Measurements from ENCODE around the gene TTC39C.
"Not testable (repeated sequence)": the region's sequence is repeated elsewhere in the genome, so short reads cannot be mapped to it uniquely, and the experiment has no call there.

The TTC39C gene

DNA sequence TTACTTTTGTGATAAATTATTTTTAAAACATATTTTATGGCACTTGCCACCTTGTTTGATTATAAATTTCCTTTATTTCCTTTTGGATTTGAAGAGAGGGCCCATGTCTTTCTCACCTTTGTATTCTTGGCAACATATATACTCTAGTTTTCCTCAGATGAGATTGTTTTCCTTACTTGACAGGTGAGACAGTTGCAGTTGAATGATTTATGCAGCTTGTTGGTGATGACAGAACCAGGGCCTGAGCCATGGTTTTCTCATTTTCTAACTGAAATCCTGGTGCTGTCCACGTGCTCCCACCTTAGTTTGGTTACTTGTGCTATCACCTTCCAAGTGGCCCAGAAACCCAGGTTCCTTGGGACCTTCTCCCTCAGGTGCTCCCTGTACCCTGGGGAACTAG, 58.2 kb downstream of the TTC39C start:
- Histone ChIP-seq H2BK15ac (ENCODE audit: low read depth, poor library complexity, severe bottlenecking) (no peak overlapping the region), H3K18ac (ENCODE audit: low read depth in 1 of 2, low read length in 2 of 2) (no peak overlapping the region), H3K9me3 (ENCODE audit: control insufficient read depth, low read length) (no peaks in the 10 kb centered on the region), H3K27ac (ENCODE audit: low read length, poor library complexity, severe bottlenecking) (no peak overlapping the region), H3K4me2 (ENCODE audit: low read length, poor library complexity, severe bottlenecking) (no peak overlapping the region), H2BK12ac (ENCODE audit: low read length in 2 of 2) (no peak overlapping the region), H3K4ac (ENCODE audit: low read depth in 1 of 2, low read length in 2 of 2) (no peak overlapping the region), H3K9ac (ENCODE audit: low read length) (no peak overlapping the region), H3K27me3 (ENCODE audit: control insufficient read depth in 1 of 2, insufficient read depth in 1 of 2, low read length in 2 of 2) (no peaks in the 10 kb centered on the region), H2AK5ac (ENCODE audit: low read length, severe bottlenecking) (no peak overlapping the region), H3K79me1 (replicated peaks; ENCODE audit: low read length, poor library complexity, severe bottlenecking) (no peaks in the 10 kb centered on the region), H4K91ac (ENCODE audit: low read length) (peak overlapping the region; percentile 27), H4K8ac (ENCODE audit: low read length) (no peak overlapping the region), H2BK5ac (ENCODE audit: low read depth, low read length, poor library complexity, severe bottlenecking) (no peak overlapping the region), H3K14ac (ENCODE audit: low read length in 2 of 2) (no peak overlapping the region), H2AFZ (ENCODE audit: low read depth, low read length) (no peak overlapping the region), H3K36me3 (ENCODE audit: control insufficient read depth in 1 of 2, insufficient read depth in 2 of 2, low read depth in 1 of 2, low read length in 2 of 2) (peaks cover 0 to 18% of the 10 kb centered on the region in 2 experiments), H3K4me1 (ENCODE audit: control insufficient read depth, insufficient read depth, low read depth, low read length) (peaks cover 4% of the 10 kb centered on the region), H3K23ac (ENCODE audit: low read length in 2 of 2) (no peak overlapping the region), H2BK120ac (ENCODE audit: low read depth, low read length) (no peak overlapping the region), H3K4me3 (ENCODE audit: insufficient read depth in 1 of 2, low read depth in 1 of 2, low read length in 2 of 2) (no peak overlapping the region)
- WGBS, result 91% methylated on average over 1 of the region's 1 CpG
- no peak for DNase-seq

GRCh38 chr18:24073791-24074190, 59.2 kb downstream of the TTC39C start:
- Histone ChIP-seq H3K36me3 (ENCODE audit: control insufficient read depth in 1 of 2, insufficient read depth in 2 of 2, low read depth in 1 of 2, low read length in 2 of 2) (peaks cover 0 to 12% of the 10 kb centered on the region in 2 experiments), H3K27me3 (ENCODE audit: control insufficient read depth in 1 of 2, insufficient read depth in 1 of 2, low read length in 2 of 2) (no peaks in the 10 kb centered on the region), H3K4me3 (ENCODE audit: insufficient read depth in 1 of 2, low read depth in 1 of 2, low read length in 2 of 2) (no peak overlapping the region), H3K14ac (ENCODE audit: low read length in 2 of 2) (no peak overlapping the region), H3K79me1 (replicated peaks; ENCODE audit: low read length, poor library complexity, severe bottlenecking) (no peaks in the 10 kb centered on the region), H2BK120ac (ENCODE audit: low read depth, low read length) (no peak overlapping the region), H3K18ac (ENCODE audit: low read depth in 1 of 2, low read length in 2 of 2) (no peak overlapping the region), H2BK5ac (ENCODE audit: low read depth, low read length, poor library complexity, severe bottlenecking) (no peak overlapping the region), H3K4ac (ENCODE audit: low read depth in 1 of 2, low read length in 2 of 2) (no peak overlapping the region), H2BK12ac (ENCODE audit: low read length in 2 of 2) (no peak overlapping the region), H3K4me1 (ENCODE audit: control insufficient read depth, insufficient read depth, low read depth, low read length) (peaks cover 4% of the 10 kb centered on the region), H4K91ac (ENCODE audit: low read length) (no peak overlapping the region), H3K23ac (ENCODE audit: low read length in 2 of 2) (no peak overlapping the region), H3K9me3 (ENCODE audit: control insufficient read depth, low read length) (no peaks in the 10 kb centered on the region), H3K4me2 (ENCODE audit: low read length, poor library complexity, severe bottlenecking) (no peak overlapping the region), H2AFZ (ENCODE audit: low read depth, low read length) (no peak overlapping the region), H4K8ac (ENCODE audit: low read length) (no peak overlapping the region), H3K27ac (ENCODE audit: low read length, poor library complexity, severe bottlenecking) (no peak overlapping the region), H2BK15ac (ENCODE audit: low read depth, poor library complexity, severe bottlenecking) (no peak overlapping the region), H2AK5ac (ENCODE audit: low read length, severe bottlenecking) (no peak overlapping the region), H3K9ac (ENCODE audit: low read length) (no peak overlapping the region)
- no peak for DNase-seq

- H3K79me1 ChIP-seq (replicated peaks; ENCODE audit: low read length, poor library complexity, severe bottlenecking); H3K23ac ChIP-seq (ENCODE audit: low read length in 2 of 2); H3K9me3 ChIP-seq (ENCODE audit: control insufficient read depth, low read length); H2BK120ac ChIP-seq (ENCODE audit: low read depth, low read length); DNase-seq; H4K8ac ChIP-seq (ENCODE audit: low read length); H3K9ac ChIP-seq (ENCODE audit: low read length); H2BK5ac ChIP-seq (ENCODE audit: low read depth, low read length, poor library complexity, severe bottlenecking); H3K27me3 ChIP-seq (ENCODE audit: control insufficient read depth in 1 of 2, insufficient read depth in 1 of 2, low read length in 2 of 2); H3K4me2 ChIP-seq (ENCODE audit: low read length, poor library complexity, severe bottlenecking); H2BK15ac ChIP-seq (ENCODE audit: low read depth, poor library complexity, severe bottlenecking); H3K14ac ChIP-seq (ENCODE audit: low read length in 2 of 2); H2AFZ ChIP-seq (ENCODE audit: low read depth, low read length); H2BK12ac ChIP-seq (ENCODE audit: low read length in 2 of 2); H3K27ac ChIP-seq (ENCODE audit: low read length, poor library complexity, severe bottlenecking); H2AK5ac ChIP-seq (ENCODE audit: low read length, severe bottlenecking); H4K91ac ChIP-seq (ENCODE audit: low read length); H3K18ac ChIP-seq (ENCODE audit: low read depth in 1 of 2, low read length in 2 of 2); H3K4me1 ChIP-seq (ENCODE audit: control insufficient read depth, insufficient read depth, low read depth, low read length); H3K4ac ChIP-seq (ENCODE audit: low read depth in 1 of 2, low read length in 2 of 2); H3K4me3 ChIP-seq (ENCODE audit: insufficient read depth in 1 of 2, low read depth in 1 of 2, low read length in 2 of 2): not testable (repeated sequence)
- peaks cover 0 to 12% of the 10 kb centered on the region in 2 experiments for H3K36me3 ChIP-seq (ENCODE audit: control insufficient read depth in 1 of 2, insufficient read depth in 2 of 2, low read depth in 1 of 2, low read length in 2 of 2)
- WGBS, result 100% methylated on average over 3 of the region's 4 CpGs
Measured at GRCh38 chr18:24074757-24075156, 60.2 kb downstream of the TTC39C start.

DNA sequence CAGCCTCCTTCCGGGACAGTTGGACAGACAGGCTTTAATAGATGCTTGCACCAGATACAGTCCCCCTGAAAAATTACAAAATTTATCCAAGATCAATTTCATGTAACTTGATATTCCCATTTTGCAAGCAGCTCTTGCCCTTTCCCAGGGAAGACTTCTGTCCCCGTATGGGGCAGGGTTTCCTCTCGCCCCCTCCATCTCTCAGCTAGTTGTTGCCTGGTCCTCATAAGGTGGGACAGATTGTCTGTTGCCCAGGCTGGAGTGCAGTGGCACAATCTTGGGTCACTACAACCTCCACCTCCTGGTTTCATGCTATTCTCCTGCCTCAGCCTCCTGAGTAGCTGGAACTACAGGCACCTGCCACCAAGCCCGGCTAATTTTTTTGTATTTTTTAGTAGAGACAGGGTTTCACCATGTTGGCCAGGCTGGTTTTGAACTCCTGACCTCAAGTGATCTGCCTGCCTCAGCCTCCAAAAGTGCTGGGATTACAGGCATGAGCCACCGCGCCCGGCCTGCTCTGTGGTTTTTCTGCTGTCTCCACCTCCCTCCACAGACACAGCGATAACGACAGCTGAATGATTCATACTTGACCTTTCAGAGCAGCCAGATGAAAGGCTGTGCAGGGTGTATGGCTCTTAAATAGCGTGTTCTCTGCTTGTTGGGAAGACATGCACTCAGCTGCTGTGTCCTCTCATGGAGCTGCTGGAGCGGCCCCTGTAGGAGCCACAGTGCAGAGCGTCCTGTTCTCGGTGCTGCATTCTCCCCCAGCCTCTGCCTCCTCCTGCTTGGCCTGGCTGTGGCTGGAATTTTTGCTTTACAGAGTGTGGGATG, 61.4 kb downstream of the TTC39C start:
- H2BK5ac ChIP-seq (ENCODE audit: low read depth, low read length, poor library complexity, severe bottlenecking), result no peak overlapping the region
- H2BK120ac ChIP-seq (ENCODE audit: low read depth, low read length), result no peak overlapping the region
- H3K27me3 ChIP-seq (ENCODE audit: control insufficient read depth in 1 of 2, insufficient read depth in 1 of 2, low read length in 2 of 2), result no peaks in the 10 kb centered on the region
- H3K14ac ChIP-seq (ENCODE audit: low read length in 2 of 2), result no peak overlapping the region
- no peak overlapping the region for H2BK15ac ChIP-seq (ENCODE audit: low read depth, poor library complexity, severe bottlenecking)
- no peak overlapping the region for H4K8ac ChIP-seq (ENCODE audit: low read length)
- H4K91ac ChIP-seq (ENCODE audit: low read length), result no peak overlapping the region
- H3K4me1 ChIP-seq (ENCODE audit: control insufficient read depth, insufficient read depth, low read depth, low read length), result peaks cover 4% of the 10 kb centered on the region
- no peaks in the 10 kb centered on the region for H3K79me1 ChIP-seq (replicated peaks; ENCODE audit: low read length, poor library complexity, severe bottlenecking)
- H3K36me3 ChIP-seq (ENCODE audit: control insufficient read depth in 1 of 2, insufficient read depth in 2 of 2, low read depth in 1 of 2, low read length in 2 of 2), result peaks cover 0 to 18% of the 10 kb centered on the region in 2 experiments
- H2AFZ ChIP-seq (ENCODE audit: low read depth, low read length), result no peak overlapping the region
- H3K9ac ChIP-seq (ENCODE audit: low read length), result peak overlapping the region; percentile 39
- no peak overlapping the region for H3K27ac ChIP-seq (ENCODE audit: low read length, poor library complexity, severe bottlenecking)
- H3K9me3 ChIP-seq (ENCODE audit: control insufficient read depth, low read length), result no peaks in the 10 kb centered on the region
- no peak overlapping the region for H2BK12ac ChIP-seq (ENCODE audit: low read length in 2 of 2)
- no peak overlapping the region for H3K4me2 ChIP-seq (ENCODE audit: low read length, poor library complexity, severe bottlenecking)
- H2AK5ac ChIP-seq (ENCODE audit: low read length, severe bottlenecking), result no peak overlapping the region
- DNase-seq, result peak; percentile 95
- no peak overlapping the region for H3K18ac ChIP-seq (ENCODE audit: low read depth in 1 of 2, low read length in 2 of 2)
- no peak overlapping the region for H3K23ac ChIP-seq (ENCODE audit: low read length in 2 of 2)
- no peak overlapping the region for H3K4ac ChIP-seq (ENCODE audit: low read depth in 1 of 2, low read length in 2 of 2)
- WGBS, result 30% methylated on average over 13 of the region's 13 CpGs
- H3K4me3 ChIP-seq (ENCODE audit: insufficient read depth in 1 of 2, low read depth in 1 of 2, low read length in 2 of 2), result no peak overlapping the region

Data from mesenchymal stem cell (in vitro differentiated cells and primary cell).